Measurements from ENCODE around the gene TPRG1.

GRCh38 chr3:189214651-189215050 is 42.9 kb downstream of the TPRG1 start:
- TF ChIP-seq PAX5 (IDR thresholded peaks at IDR 0.05; ENCODE audit: insufficient read depth, low read length, severe bottlenecking) = no peak
- no peak for TF ChIP-seq POLR2AphosphoS5 (IDR thresholded peaks at IDR 0.05; ENCODE audit: low read depth, low read length)
- no peak for TF ChIP-seq POLR2A (IDR thresholded peaks at IDR 0.05; ENCODE audit: low read depth, low read length)
